GM21717 (cell line): Measurements from ENCODE around the gene ATXN10.
"Not testable (repeated sequence)": the region's sequence is repeated elsewhere in the genome, so short reads cannot be mapped to it uniquely, and the experiment has no call there.

ENCODE experiments used
- ATAC-seq: cut with Tn5 transposase; IDR thresholded peaks from one replicate; pipeline ENCODE4 v1.9.1; 2021; ENCODE audit warnings: mild to moderate bottlenecking, moderate library complexity; ENCODE audit not compliant: unreplicated experiment

Gene ATXN10

GRCh38 chr22:45781966-45782365, 110.3 kb downstream of the ATXN10 start:
- no peak for ATAC-seq

GRCh38 chr22:45783021-45783420, 111.4 kb downstream of the ATXN10 start:
- no peak for ATAC-seq

- ATAC-seq, result no peak
Measured at GRCh38 chr22:45783690-45784089, 112.1 kb downstream of the ATXN10 start.

GRCh38 chr22:45784357-45785277, 113.0 kb downstream of the ATXN10 start:
- ATAC-seq, result no peak

GRCh38 chr22:45785458-45785857, 113.8 kb downstream of the ATXN10 start:
- no peak for ATAC-seq

- ATAC-seq, result no peak
Measured at GRCh38 chr22:45786726-45787125, 115.1 kb downstream of the ATXN10 start.

- ATAC-seq, result no peak
Measured at GRCh38 chr22:45787759-45788158, 116.1 kb downstream of the ATXN10 start.

- ATAC-seq, result no peak
Measured at GRCh38 chr22:45788522-45788921, 116.9 kb downstream of the ATXN10 start.

GRCh38 chr22:45790401-45790800, 118.8 kb downstream of the ATXN10 start:
- ATAC-seq, result no peak

- no peak for ATAC-seq
Measured at GRCh38 chr22:45793161-45793560, 121.5 kb downstream of the ATXN10 start.

- no peak for ATAC-seq
Measured at GRCh38 chr22:45793892-45794291, 122.3 kb downstream of the ATXN10 start.

GRCh38 chr22:45796009-45796408, 124.4 kb downstream of the ATXN10 start:
- ATAC-seq, result not testable (repeated sequence)

- ATAC-seq, result no peak
Measured at GRCh38 chr22:45799291-45799690, 127.7 kb downstream of the ATXN10 start.

- no peak for ATAC-seq
Measured at GRCh38 chr22:45802054-45802453, 130.4 kb downstream of the ATXN10 start.

GRCh38 chr22:45804319-45804985, 132.8 kb downstream of the ATXN10 start:
- ATAC-seq, result no peak

GRCh38 chr22:45804986-45805325, 133.3 kb downstream of the ATXN10 start:
- ATAC-seq, result no peak

GRCh38 chr22:45805413-45805812, 133.8 kb downstream of the ATXN10 start:
- ATAC-seq, result no peak

GRCh38 chr22:45807156-45807915, 135.7 kb downstream of the ATXN10 start:
- ATAC-seq, result no peak

GRCh38 chr22:45812910-45813309, 141.3 kb downstream of the ATXN10 start:
- ATAC-seq, result no peak

GRCh38 chr22:45814198-45814597, 142.6 kb downstream of the ATXN10 start:
- ATAC-seq, result no peak

GRCh38 chr22:45816776-45817175, 145.1 kb downstream of the ATXN10 start:
- no peak for ATAC-seq
